Endothelial cell of umbilical vein (primary cell): Measurements from ENCODE around the gene LYSMD3. TPM values are rescaled to one million over a fixed set of nuclear protein-coding genes. Genes with fewer than 3 reads are reported as not detected.

Experiments used
- BruUV-seq: library from RNA; stranded (reverse); fragments of 400-500 nt; replicated peaks from 2 replicates; lab custom pipeline; 2021; lab: Mats Ljungman, UMichigan
- CTCF ChIA-PET: fragments of 300-600, 350-600 bp; sonication (Branson Sonifier 250); formaldehyde crosslinking; loops from one replicate; lab custom pipeline; 2021; ENCODE audit warnings: antibody characterized with exemption, inconsistent platforms; lab: Charles Lee
- POLR2A ChIA-PET: fragments of 300-600, 350-600 bp; sonication (Branson Sonifier 250); formaldehyde crosslinking; loops from one replicate; lab custom pipeline; 2021; ENCODE audit warnings: antibody characterized with exemption, inconsistent platforms; lab: Charles Lee
- DNase-seq: peaks from one replicate; pipeline ENCODE4 v3.0.0-alpha.2; 2011; ENCODE audit warnings: low read depth, low spot score
- FAIRE-seq: peaks from 2 replicates; lab custom pipeline; 2011; peaks lifted over from hg19 to GRCh38; lab: Jason Lieb, UNC
- H2AFZ ChIP-seq: 2 replicates; pipeline ENCODE4 v1.6.0; 2012; ENCODE audit warnings: low read depth, low read length, control low read depth, inconsistent platforms
- H3K27ac ChIP-seq: 2 replicates; pipeline ENCODE4 v1.5.1; 2011; ENCODE audit warnings: low read depth, mild to moderate bottlenecking, control low read depth, low read length, moderate library complexity; ENCODE audit not compliant: insufficient read depth
- H3K27me3 ChIP-seq, 2 experiments: 2 replicates each; pipeline versions ENCODE4 v1.6.0 to v1.6.1; 2011; ENCODE audit warnings: low read length in 2 of 2, mixed read lengths in 1 of 2; ENCODE audit not compliant: control insufficient read depth in 2 of 2, insufficient read depth in 2 of 2
- H3K36me3 ChIP-seq, 2 experiments: 2 replicates in 1 of 2; 3 replicates in 1 of 2; pipeline ENCODE4 v1.5.1; 2011; ENCODE audit warnings: low read length in 2 of 2, mild to moderate bottlenecking in 1 of 2, moderate library complexity in 1 of 2; ENCODE audit not compliant: control insufficient read depth in 2 of 2, insufficient read depth in 2 of 2; ENCODE audit errors: extremely low read depth in 1 of 2
- H3K4me1 ChIP-seq: 3 replicates; pipeline ENCODE4 v1.5.1; 2011; ENCODE audit warnings: mild to moderate bottlenecking, low read length; ENCODE audit not compliant: control insufficient read depth, insufficient read depth; ENCODE audit errors: extremely low read depth
- H3K4me2 ChIP-seq: 2 replicates; pipeline ENCODE4 v1.6.1; 2011; ENCODE audit warnings: low read length, control low read depth, mixed read lengths; ENCODE audit not compliant: insufficient read depth
- H3K4me3 ChIP-seq, 3 experiments: fragments of 200-600 bp in 1 of 3; sonication (generic), shearing (Covaris generic) in 1 of 3; replicated peaks in 1 of 3; 2 replicates each; pipeline ENCODE4 v1.5.1; 2011 to 2016; ENCODE audit warnings: control low read depth in 3 of 3, low read length in 3 of 3, mild to moderate bottlenecking in 2 of 3, inconsistent platforms in 1 of 3, low read depth in 1 of 3, moderate library complexity in 1 of 3; ENCODE audit not compliant: insufficient read depth in 1 of 3
- H3K79me2 ChIP-seq: 2 replicates; pipeline ENCODE4 v1.6.0; 2012; ENCODE audit warnings: low read length, inconsistent platforms; ENCODE audit not compliant: control insufficient read depth, insufficient read depth
- H3K9ac ChIP-seq: replicated peaks from 2 replicates; pipeline ENCODE3; 2011; ENCODE audit warnings: low read length, control low read depth; ENCODE audit not compliant: insufficient read depth; ENCODE audit errors: extremely low read depth
- H3K9me1 ChIP-seq: replicated peaks from 3 replicates; pipeline ENCODE4 v1.6.0; 2011; ENCODE audit warnings: mild to moderate bottlenecking, low read length; ENCODE audit not compliant: control insufficient read depth, insufficient read depth; ENCODE audit errors: extremely low read depth
- H3K9me3 ChIP-seq: replicated peaks from 2 replicates; pipeline ENCODE4 v1.5.1; 2012; ENCODE audit warnings: low read length, inconsistent platforms; ENCODE audit not compliant: control insufficient read depth, insufficient read depth
- H4K20me1 ChIP-seq: replicated peaks from 2 replicates; pipeline ENCODE3; 2011; ENCODE audit warnings: mild to moderate bottlenecking, low read length; ENCODE audit not compliant: control insufficient read depth, insufficient read depth; ENCODE audit errors: extremely low read depth
- EZH2 ChIP-seq: IDR thresholded peaks from 2 replicates; pipeline ENCODE4 v1.6.1; 2012; ENCODE audit warnings: borderline replicate concordance, low read depth, mild to moderate bottlenecking, moderate library complexity, low read length, inconsistent platforms; ENCODE audit not compliant: severe bottlenecking
- FOS ChIP-seq: IDR thresholded peaks from 2 replicates; pipeline ENCODE4 v1.6.1; 2011; ENCODE audit warnings: mild to moderate bottlenecking, low read length, moderate library complexity, borderline replicate concordance; ENCODE audit not compliant: insufficient read depth
- GATA2 ChIP-seq: IDR thresholded peaks from 2 replicates; pipeline ENCODE4 v1.7.0; 2011; ENCODE audit warnings: low read depth, mild to moderate bottlenecking, moderate library complexity, mixed read lengths, low read length; ENCODE audit not compliant: insufficient read length, insufficient read depth
- POLR2A ChIP-seq: IDR thresholded peaks from 2 replicates; pipeline ENCODE4 v1.6.1; 2012; ENCODE audit warnings: low read depth, mild to moderate bottlenecking, control low read depth, low read length
- POLR2AphosphoS5 ChIP-seq: IDR thresholded peaks from 2 replicates; pipeline ENCODE4 v1.6.1; 2012; ENCODE audit warnings: low read depth, mild to moderate bottlenecking, control low read depth, low read length, moderate library complexity; ENCODE audit not compliant: insufficient read depth
- dilution Hi-C: fragments of 300-500 bp; cut with MboI; formaldehyde crosslinking; loops from one replicate; pipeline ENCODE4 v1.15.0; 2019; ENCODE audit warnings: low sequenced_read_pairs; ENCODE audit not compliant: extremely low pct_ligation_motif_present
- intact Hi-C: fragments of 100-400 bp; cut with micrococcal nuclease; formaldehyde crosslinking; loops from one replicate; pipeline ENCODE4 v1.10.0; 2022
- polyA plus RNA-seq, 4 experiments: library from polyadenylated mRNA; depleted of rRNA in 3 of 4; stranded (reverse) in 3 of 4; unstranded in 1 of 4; fragments of >200 nt; gene quantifications; 2 replicates each; pipeline versions ENCODE4 v1.2.1 to v1.2.3, GENCODE V29; 2011 to 2012; ENCODE audit warnings: missing spikeins in 1 of 4
- total RNA-seq: library from RNA; stranded (reverse); gene quantifications from 2 replicates; pipeline ENCODE4 v1.2.3, GENCODE V29; 2021
- TF ChIP-seq, protein P1 (sequence below), 2 donors: IDR thresholded peaks; 1 replicate in 1 of 2; 2 replicates in 1 of 2; pipeline ENCODE4 v1.5.1; 2011; ENCODE audit warnings: low read length in 2 of 2, mild to moderate bottlenecking in 2 of 2, moderate library complexity in 2 of 2, control low read depth in 1 of 2, inconsistent platforms in 1 of 2, low read depth in 1 of 2; ENCODE audit not compliant: insufficient read depth in 1 of 2; ENCODE audit errors: extremely low read depth in 1 of 2

LYSMD3 gene
- total and polyA plus RNA-seq, 2 donors (not counting 3 experiments of a cell fraction or from before 2014, with no cell fraction given), result 6.0 to 21.3 TPM

DNA sequence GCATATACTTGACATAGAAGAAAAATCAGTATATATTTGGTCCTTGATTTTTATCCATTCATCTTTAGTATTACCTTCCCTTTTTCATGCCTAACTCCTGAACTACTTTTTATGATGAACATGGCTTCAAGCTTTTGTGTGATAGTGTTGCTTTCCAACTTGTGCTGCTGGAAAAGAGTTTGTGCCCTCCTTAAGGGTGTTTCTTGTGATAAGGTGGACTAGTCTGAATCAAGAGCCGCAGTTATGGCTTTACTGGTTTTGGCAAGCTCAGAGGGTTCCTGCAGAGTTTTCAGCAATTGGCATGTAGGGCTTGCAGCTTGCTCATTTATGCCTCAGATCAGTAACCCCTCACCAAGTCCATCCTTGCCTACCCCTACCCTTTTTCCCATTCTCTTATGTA lies 34.2 kb downstream of the LYSMD3 start:
- BruUV-seq, result no TSS peak
- Histone ChIP-seq H2AFZ (no peak overlapping the region), H3K36me3 (no peaks in the 10 kb centered on the region), H3K9ac (no peak overlapping the region), H3K79me2 (no peaks in the 10 kb centered on the region), H4K20me1 (no peaks in the 10 kb centered on the region), H3K27ac (no peak overlapping the region), H3K9me1 (no peaks in the 10 kb centered on the region), H3K4me2 (no peak overlapping the region), H3K4me1 (no peaks in the 10 kb centered on the region), H3K4me3 (no peak overlapping the region), H3K9me3 (no peaks in the 10 kb centered on the region), H3K27me3 (no peaks in the 10 kb centered on the region)
- TF ChIP-seq POLR2AphosphoS5 (no peak), FOS (no peak)
- TF ChIP-seq, protein P1, sequence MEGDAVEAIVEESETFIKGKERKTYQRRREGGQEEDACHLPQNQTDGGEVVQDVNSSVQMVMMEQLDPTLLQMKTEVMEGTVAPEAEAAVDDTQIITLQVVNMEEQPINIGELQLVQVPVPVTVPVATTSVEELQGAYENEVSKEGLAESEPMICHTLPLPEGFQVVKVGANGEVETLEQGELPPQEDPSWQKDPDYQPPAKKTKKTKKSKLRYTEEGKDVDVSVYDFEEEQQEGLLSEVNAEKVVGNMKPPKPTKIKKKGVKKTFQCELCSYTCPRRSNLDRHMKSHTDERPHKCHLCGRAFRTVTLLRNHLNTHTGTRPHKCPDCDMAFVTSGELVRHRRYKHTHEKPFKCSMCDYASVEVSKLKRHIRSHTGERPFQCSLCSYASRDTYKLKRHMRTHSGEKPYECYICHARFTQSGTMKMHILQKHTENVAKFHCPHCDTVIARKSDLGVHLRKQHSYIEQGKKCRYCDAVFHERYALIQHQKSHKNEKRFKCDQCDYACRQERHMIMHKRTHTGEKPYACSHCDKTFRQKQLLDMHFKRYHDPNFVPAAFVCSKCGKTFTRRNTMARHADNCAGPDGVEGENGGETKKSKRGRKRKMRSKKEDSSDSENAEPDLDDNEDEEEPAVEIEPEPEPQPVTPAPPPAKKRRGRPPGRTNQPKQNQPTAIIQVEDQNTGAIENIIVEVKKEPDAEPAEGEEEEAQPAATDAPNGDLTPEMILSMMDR (IDR thresholded peaks at IDR 0.05; ENCODE audit: extremely low read depth in 1 of 2, insufficient read depth in 1 of 2, low read depth in 1 of 2, low read length in 2 of 2), result no peak
- CTCF ChIA-PET, result no interaction called here
- intact Hi-C loops, result no loop called here
- DNase-seq, result no peak
- FAIRE-seq, result no peak
- dilution Hi-C loops, result no loop called here
- POLR2A ChIA-PET, result no interaction called here

DNA sequence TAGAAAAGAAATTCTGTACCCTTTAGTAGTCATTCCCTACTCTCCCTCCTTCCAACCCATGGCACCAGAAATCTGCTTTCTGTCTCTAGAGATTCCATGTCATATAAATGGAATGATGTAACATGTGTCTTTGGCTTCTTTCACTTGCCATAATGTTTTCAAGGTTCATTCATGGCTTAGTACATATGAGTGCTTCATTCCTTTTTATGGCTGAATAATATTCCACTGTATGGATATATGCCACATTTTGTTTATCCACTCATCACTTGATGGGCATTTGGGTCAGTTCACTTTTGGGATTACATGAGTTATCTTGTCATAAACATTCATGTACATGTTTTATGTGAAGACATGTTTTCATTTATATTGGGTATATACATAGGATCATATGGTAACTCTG lies 35.3 kb downstream of the LYSMD3 start:
- CTCF ChIA-PET, result no interaction called here

More for the DNA sequence above, 35.3 kb downstream of the LYSMD3 start:
- H3K4me2 ChIP-seq, result no peak overlapping the region
- POLR2A ChIA-PET, result no interaction called here
- DNase-seq, result no peak
- FAIRE-seq, result no peak
- no peaks in the 10 kb centered on the region for H3K36me3 ChIP-seq
- H3K27ac ChIP-seq, result no peak overlapping the region
- no TSS peak for BruUV-seq
- no peaks in the 10 kb centered on the region for H3K79me2 ChIP-seq
- H3K9me3 ChIP-seq, result no peaks in the 10 kb centered on the region
- TF ChIP-seq, protein P1 (IDR thresholded peaks at IDR 0.05; ENCODE audit: extremely low read depth in 1 of 2, insufficient read depth in 1 of 2, low read depth in 1 of 2, low read length in 2 of 2), result no peak
- TF ChIP-seq EZH2 (no peak), GATA2 (no peak), POLR2A (no peak), FOS (no peak)
- no peak overlapping the region for H3K4me3 ChIP-seq
- no peaks in the 10 kb centered on the region for H3K4me1 ChIP-seq
- intact Hi-C loops, result no loop called here
- no peaks in the 10 kb centered on the region for H3K27me3 ChIP-seq
- H3K9ac ChIP-seq, result no peak overlapping the region
- dilution Hi-C loops, result no loop called here
- no peaks in the 10 kb centered on the region for H4K20me1 ChIP-seq
- H3K9me1 ChIP-seq, result no peaks in the 10 kb centered on the region
- no peak overlapping the region for H2AFZ ChIP-seq
